ENCODE data around the gene TJP1.

TJP1 gene

GRCh38 chr15:29840054-29840453, 17.8 kb upstream of the TJP1 start:
- no peak for TF ChIP-seq CTCF (IDR thresholded peaks at IDR 0.05; ENCODE audit: insufficient read depth, missing control alignments)
- no peak for DNase-seq (ENCODE audit: insufficient read length, low spot score)
- FAIRE-seq = no peak

GRCh38 chr15:29838352-29839010, 16.2 kb upstream of the TJP1 start:
- TF ChIP-seq CTCF (IDR thresholded peaks at IDR 0.05; ENCODE audit: insufficient read depth, missing control alignments) = no peak
- DNase-seq (ENCODE audit: insufficient read length, low spot score) (no peak), FAIRE-seq (no peak)

DNA sequence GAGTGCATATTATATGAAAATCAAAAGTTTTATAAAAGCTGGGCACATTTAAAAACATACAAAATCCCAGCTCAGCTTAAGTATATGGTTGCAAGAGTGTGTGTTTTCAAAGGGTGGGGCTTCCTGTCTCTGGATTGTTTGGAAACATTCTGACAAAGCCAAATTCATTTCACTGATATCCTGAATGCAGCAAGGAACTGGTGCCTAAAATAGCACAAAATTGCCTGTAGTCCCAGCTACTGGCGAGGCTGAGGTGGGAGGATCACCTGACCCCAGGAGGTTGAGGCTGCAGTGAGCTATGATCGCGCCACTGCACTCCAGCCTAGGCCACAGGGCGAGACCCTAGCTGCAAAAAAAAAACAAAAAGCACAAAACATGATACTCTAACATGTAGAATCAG, 13.0 kb upstream of the TJP1 start:
- FAIRE-seq (no peak), DNase-seq (ENCODE audit: insufficient read length, low spot score) (no peak)
- TF ChIP-seq CTCF (IDR thresholded peaks at IDR 0.05; ENCODE audit: insufficient read depth, missing control alignments) = no peak

GRCh38 chr15:29832709-29833108, 10.4 kb upstream of the TJP1 start:
- no peak for FAIRE-seq
- DNase-seq (ENCODE audit: insufficient read length, low spot score) = no peak
- TF ChIP-seq CTCF (IDR thresholded peaks at IDR 0.05; ENCODE audit: insufficient read depth, missing control alignments) = no peak

DNA sequence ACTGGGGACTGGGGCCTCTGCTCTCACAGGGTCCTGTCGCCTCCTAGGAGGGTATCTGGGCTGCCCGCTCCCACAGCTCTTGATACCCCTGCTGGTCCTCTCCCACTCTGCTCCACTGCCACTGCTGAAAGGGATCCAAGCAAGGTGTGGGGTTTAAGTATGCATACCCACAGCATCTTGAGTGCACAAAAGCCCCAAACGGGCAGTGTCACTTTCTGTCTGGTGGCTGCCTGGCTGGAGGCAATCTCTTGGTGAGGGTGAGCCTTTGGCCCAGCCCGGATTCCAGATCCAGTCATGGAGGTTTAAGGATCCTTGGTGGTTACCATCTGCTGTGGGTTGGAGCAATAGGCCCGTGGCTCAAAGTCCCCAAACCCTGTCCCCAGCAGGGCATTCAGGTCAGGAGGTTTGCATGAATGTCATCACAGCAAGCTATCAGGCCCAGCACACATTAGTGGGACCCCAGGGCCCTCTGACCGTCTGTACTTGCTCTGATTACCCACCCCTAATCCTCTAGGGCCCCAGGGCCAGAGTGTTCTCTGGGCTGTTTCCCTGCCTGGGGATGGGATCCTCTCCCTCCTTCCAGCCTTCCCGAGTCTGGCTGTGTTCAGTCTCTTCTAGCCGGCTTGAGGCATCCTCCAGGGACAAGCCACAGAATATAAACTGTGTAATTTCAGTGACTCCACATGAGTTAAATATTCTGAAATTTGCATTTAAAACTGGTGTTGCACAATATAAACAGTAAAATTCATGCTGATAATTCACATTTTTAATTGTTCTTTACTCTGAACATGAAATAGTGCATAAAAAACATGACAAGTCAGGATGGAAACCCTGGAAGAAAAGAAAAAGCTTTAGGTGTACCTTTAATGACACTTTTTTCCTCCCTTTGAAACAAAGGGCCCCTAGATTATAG, 4.9 kb upstream of the TJP1 start:
- no peak for TF ChIP-seq CTCF (IDR thresholded peaks at IDR 0.05; ENCODE audit: insufficient read depth, missing control alignments)
- FAIRE-seq (no peak), DNase-seq (ENCODE audit: insufficient read length, low spot score) (no peak)

- TF ChIP-seq CTCF (IDR thresholded peaks at IDR 0.05; ENCODE audit: insufficient read depth, missing control alignments) = no peak
- DNase-seq (ENCODE audit: insufficient read length, low spot score) (no peak), FAIRE-seq (no peak)
Observed at GRCh38 chr15:29825227-29825626, 3.0 kb upstream of the TJP1 start.
